ENCODE measurements around the gene PIK3C3. TPM values are rescaled to one million over a fixed set of nuclear protein-coding genes. Genes with fewer than 3 reads are reported as not detected.
"Not testable (repeated sequence)": the region's sequence is repeated elsewhere in the genome, so short reads cannot be mapped to it uniquely, and the experiment has no call there.

PIK3C3 gene
- total RNA-seq, 1 experiment from 2014 or later = 23.9 TPM

DNA sequence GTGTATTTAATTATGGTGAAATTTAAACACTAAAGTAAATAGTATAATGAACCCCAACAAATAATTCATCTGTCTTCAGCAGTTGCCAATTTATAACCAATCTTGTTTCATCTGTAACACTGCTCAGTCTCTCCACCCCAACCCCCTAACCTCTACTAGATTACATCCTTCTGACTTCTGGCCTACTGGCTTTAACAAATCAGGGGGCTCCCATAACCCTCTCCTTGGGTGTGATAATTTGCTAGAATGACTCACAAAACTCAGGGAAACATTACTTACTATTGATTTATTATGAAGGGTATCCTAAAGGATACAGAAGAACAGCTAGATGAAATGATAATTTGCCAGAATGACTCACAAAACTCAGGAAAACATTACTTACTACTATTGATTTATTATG, 50.7 kb downstream of the PIK3C3 start:
- CTCF ChIA-PET = interaction anchor here (0.6 kb wide), 1 partner anchor 51 kb away, joined by 3 read pairs; no protein-coding TSS in a partner anchor
- in situ Hi-C loops (cut with HindIII; ENCODE audit: low pct_unique_long_range_greater_than_20kb, low sequenced_read_pairs) = no loop called here

DNA sequence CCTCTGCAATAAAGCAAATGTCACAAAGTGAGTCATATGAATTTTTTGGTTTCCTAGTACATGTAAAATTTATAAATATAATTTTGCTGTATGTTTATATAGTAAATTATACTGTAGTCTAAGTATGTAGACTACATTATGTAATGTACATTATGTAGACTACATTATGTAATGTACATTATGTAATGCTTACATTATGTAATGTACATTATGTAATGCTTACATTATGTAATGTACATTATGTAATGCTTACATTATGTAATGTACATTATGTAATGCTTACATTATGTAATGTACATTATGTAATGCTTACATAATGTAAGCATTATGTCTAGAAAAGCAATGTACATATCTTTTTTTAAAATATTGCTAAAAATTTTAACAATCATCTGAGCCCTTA, 54.4 kb downstream of the PIK3C3 start:
- H3K9me3 ChIP-seq (ENCODE audit: control insufficient read depth, insufficient read depth, low read depth, low read length); ATAC-seq; CTCF ChIA-PET; POLR2A ChIA-PET; H3K4me3 ChIP-seq (ENCODE audit: low read depth in 2 of 2, low read length in 2 of 2); H3K27me3 ChIP-seq (ENCODE audit: control insufficient read depth, insufficient read depth, low read length); intact Hi-C loops (cut with micrococcal nuclease; ENCODE audit: unreplicated experiment); BruUV-seq (replicated peaks); DNase-seq (ENCODE audit: low read depth, low spot score); H3K27ac ChIP-seq (ENCODE audit: low read length); H3K36me3 ChIP-seq (ENCODE audit: control insufficient read depth, insufficient read depth, low read length); in situ Hi-C loops (cut with HindIII; ENCODE audit: low pct_unique_long_range_greater_than_20kb, low sequenced_read_pairs); H3K4me1 ChIP-seq (ENCODE audit: control insufficient read depth, insufficient read depth, low read length): not testable (repeated sequence)

More for the DNA sequence above, 50.7 kb downstream of the PIK3C3 start:
- intact Hi-C loops (cut with micrococcal nuclease; ENCODE audit: unreplicated experiment) = no loop called here
- DNase-seq (ENCODE audit: low read depth, low spot score) (no peak), ATAC-seq (no peak)
- no peak for TF ChIP-seq POLR2AphosphoS5 (IDR thresholded peaks at IDR 0.05; ENCODE audit: low read depth, low read length)
- TF ChIP-seq CTCF (IDR thresholded peaks at IDR 0.05) = no peak
- no peak for TF ChIP-seq TCF7L2 (IDR thresholded peaks at IDR 0.05; ENCODE audit: low read depth, low read length)
- TF ChIP-seq SIN3A (IDR thresholded peaks at IDR 0.05; ENCODE audit: borderline replicate concordance, insufficient read depth, low read depth, low read length) = no peak
- TF ChIP-seq, protein P1, sequence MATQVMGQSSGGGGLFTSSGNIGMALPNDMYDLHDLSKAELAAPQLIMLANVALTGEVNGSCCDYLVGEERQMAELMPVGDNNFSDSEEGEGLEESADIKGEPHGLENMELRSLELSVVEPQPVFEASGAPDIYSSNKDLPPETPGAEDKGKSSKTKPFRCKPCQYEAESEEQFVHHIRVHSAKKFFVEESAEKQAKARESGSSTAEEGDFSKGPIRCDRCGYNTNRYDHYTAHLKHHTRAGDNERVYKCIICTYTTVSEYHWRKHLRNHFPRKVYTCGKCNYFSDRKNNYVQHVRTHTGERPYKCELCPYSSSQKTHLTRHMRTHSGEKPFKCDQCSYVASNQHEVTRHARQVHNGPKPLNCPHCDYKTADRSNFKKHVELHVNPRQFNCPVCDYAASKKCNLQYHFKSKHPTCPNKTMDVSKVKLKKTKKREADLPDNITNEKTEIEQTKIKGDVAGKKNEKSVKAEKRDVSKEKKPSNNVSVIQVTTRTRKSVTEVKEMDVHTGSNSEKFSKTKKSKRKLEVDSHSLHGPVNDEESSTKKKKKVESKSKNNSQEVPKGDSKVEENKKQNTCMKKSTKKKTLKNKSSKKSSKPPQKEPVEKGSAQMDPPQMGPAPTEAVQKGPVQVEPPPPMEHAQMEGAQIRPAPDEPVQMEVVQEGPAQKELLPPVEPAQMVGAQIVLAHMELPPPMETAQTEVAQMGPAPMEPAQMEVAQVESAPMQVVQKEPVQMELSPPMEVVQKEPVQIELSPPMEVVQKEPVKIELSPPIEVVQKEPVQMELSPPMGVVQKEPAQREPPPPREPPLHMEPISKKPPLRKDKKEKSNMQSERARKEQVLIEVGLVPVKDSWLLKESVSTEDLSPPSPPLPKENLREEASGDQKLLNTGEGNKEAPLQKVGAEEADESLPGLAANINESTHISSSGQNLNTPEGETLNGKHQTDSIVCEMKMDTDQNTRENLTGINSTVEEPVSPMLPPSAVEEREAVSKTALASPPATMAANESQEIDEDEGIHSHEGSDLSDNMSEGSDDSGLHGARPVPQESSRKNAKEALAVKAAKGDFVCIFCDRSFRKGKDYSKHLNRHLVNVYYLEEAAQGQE (IDR thresholded peaks at IDR 0.05; ENCODE audit: insufficient read depth in 1 of 2, low read depth in 2 of 2, low read length in 1 of 2) = no peak
- Histone ChIP-seq H3K9me3 (ENCODE audit: control insufficient read depth, insufficient read depth, low read depth, low read length) (no peaks in the 10 kb centered on the region), H3K27me3 (ENCODE audit: control insufficient read depth, insufficient read depth, low read length) (no peaks in the 10 kb centered on the region), H3K36me3 (ENCODE audit: control insufficient read depth, insufficient read depth, low read length) (no peaks in the 10 kb centered on the region; the same call in 1 of the 2 replicates), H3K27ac (ENCODE audit: low read length) (no peak overlapping the region), H3K4me1 (ENCODE audit: control insufficient read depth, insufficient read depth, low read length) (no peaks in the 10 kb centered on the region), H3K4me3 (ENCODE audit: low read depth in 2 of 2, low read length in 2 of 2) (no peak overlapping the region)
- POLR2A ChIA-PET = no interaction called here
- BruUV-seq (replicated peaks) = no TSS peak

DNA sequence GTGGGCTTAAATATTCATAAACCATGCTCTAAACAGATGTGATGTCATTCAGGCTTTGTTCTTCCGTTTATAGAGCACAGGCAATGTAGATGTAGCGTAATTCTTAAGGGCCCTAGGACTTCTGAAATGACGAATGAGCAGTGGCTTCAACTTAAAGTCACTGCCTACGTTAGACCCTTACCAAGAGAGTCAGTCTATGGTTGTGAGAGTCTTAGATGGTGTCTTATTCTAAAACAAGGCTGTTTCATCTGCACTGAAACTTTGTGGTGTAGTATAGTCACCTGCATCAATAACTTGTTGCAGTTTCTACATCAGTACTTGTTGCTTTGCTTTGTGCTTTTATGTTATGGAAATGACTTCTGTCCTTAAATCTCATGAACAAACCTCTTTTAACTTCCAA, 56.0 kb downstream of the PIK3C3 start:
- in situ Hi-C loops (cut with HindIII; ENCODE audit: low pct_unique_long_range_greater_than_20kb, low sequenced_read_pairs) (no loop called here), intact Hi-C loops (cut with micrococcal nuclease; ENCODE audit: unreplicated experiment) (no loop called here)
- no peaks in the 10 kb centered on the region for H3K9me3 ChIP-seq (ENCODE audit: control insufficient read depth, insufficient read depth, low read depth, low read length)
- no peaks in the 10 kb centered on the region for H3K4me1 ChIP-seq (ENCODE audit: control insufficient read depth, insufficient read depth, low read length)
- no TSS peak for BruUV-seq (replicated peaks)
- H3K27ac ChIP-seq (ENCODE audit: low read length) = no peak overlapping the region
- H3K4me3 ChIP-seq (ENCODE audit: low read depth in 2 of 2, low read length in 2 of 2) = no peak overlapping the region
- TF ChIP-seq TCF7L2 (IDR thresholded peaks at IDR 0.05; ENCODE audit: low read depth, low read length) (no peak), CTCF (IDR thresholded peaks at IDR 0.05) (no peak), POLR2AphosphoS5 (IDR thresholded peaks at IDR 0.05; ENCODE audit: low read depth, low read length) (no peak), SIN3A (IDR thresholded peaks at IDR 0.05; ENCODE audit: borderline replicate concordance, insufficient read depth, low read depth, low read length) (no peak)
- TF ChIP-seq, protein P1 (IDR thresholded peaks at IDR 0.05; ENCODE audit: insufficient read depth in 1 of 2, low read depth in 2 of 2, low read length in 1 of 2) = no peak
- H3K36me3 ChIP-seq (ENCODE audit: control insufficient read depth, insufficient read depth, low read length) = no peaks in the 10 kb centered on the region; the same call in 1 of the 2 replicates
- CTCF ChIA-PET = no interaction called here
- no peaks in the 10 kb centered on the region for H3K27me3 ChIP-seq (ENCODE audit: control insufficient read depth, insufficient read depth, low read length)
- ATAC-seq (no peak), DNase-seq (ENCODE audit: low read depth, low spot score) (no peak)
- POLR2A ChIA-PET = no interaction called here

Data from Panc1 (cell line).